ENCODE measurements around the gene PRKCQ. TPM values are rescaled to one million over a fixed set of nuclear protein-coding genes. Genes with fewer than 3 reads are reported as not detected.

PRKCQ gene
- total RNA-seq, 1 experiment from 2014 or later = 12.1 TPM

- H2AK5ac ChIP-seq (ENCODE audit: insufficient read length, low read length) = no peak overlapping the region
- H3K56ac ChIP-seq (ENCODE audit: insufficient read length, low read depth, low read length) = no peak overlapping the region
- H2BK120ac ChIP-seq (ENCODE audit: low read depth, low read length, poor library complexity, severe bottlenecking) = no peak overlapping the region
- WGBS (ENCODE audit: extremely low coverage, insufficient read length, low lambda C conversion rate) = no CpG with 5 or more reads among the region's 3 CpGs
- H3T11ph ChIP-seq (ENCODE audit: low read length) = no peak overlapping the region
- no peak overlapping the region for H3K4me3 Mint-ChIP-seq
- no peak overlapping the region for H3K27ac ChIP-seq (ENCODE audit: insufficient read length, low read depth, low read length)
- no peaks in the 10 kb centered on the region; the same call in 1 of the 2 replicates for H3K4me1 ChIP-seq (ENCODE audit: insufficient read depth, low read length)
- no peaks in the 10 kb centered on the region for H3K36me3 Mint-ChIP-seq (ENCODE audit: insufficient read depth in 1 of 3, low read depth in 3 of 3)
- H3K79me1 ChIP-seq (ENCODE audit: insufficient read depth, low read depth, low read length, poor library complexity, severe bottlenecking) = no peaks in the 10 kb centered on the region
- no peaks in the 10 kb centered on the region for H3K9me3 Mint-ChIP-seq
- DNase-seq = no peak
- H2BK12ac ChIP-seq (ENCODE audit: insufficient read length, low read depth, low read length) = no peak overlapping the region
- no peak overlapping the region for H2BK15ac ChIP-seq (ENCODE audit: low read depth, low read length)
- no peak overlapping the region for H2AFZ ChIP-seq (ENCODE audit: low read length)
- peaks cover 3% of the 10 kb centered on the region for H4K20me1 ChIP-seq (ENCODE audit: control insufficient read depth, insufficient read depth, insufficient read length)
- no peaks in the 10 kb centered on the region for H3K23me2 ChIP-seq (ENCODE audit: insufficient read length, low read depth, low read length, poor library complexity, severe bottlenecking)
- no peak overlapping the region for H3K4me2 ChIP-seq (ENCODE audit: insufficient read depth, insufficient read length, low read length)
- H2BK5ac ChIP-seq (ENCODE audit: insufficient read length, low read length) = no peak overlapping the region
- no peaks in the 10 kb centered on the region for H3K9me3 ChIP-seq (ENCODE audit: control insufficient read depth, low read depth, low read length)
- no peak overlapping the region for H4K5ac ChIP-seq (ENCODE audit: insufficient read length, low read depth, low read length)
- no peak overlapping the region for H3K9ac ChIP-seq (ENCODE audit: extremely low read depth, insufficient read length, low read length)
- H3K79me2 ChIP-seq (ENCODE audit: insufficient read depth, low read length) = no peaks in the 10 kb centered on the region
- H3K4ac ChIP-seq (ENCODE audit: low read depth, low read length) = no peak overlapping the region
- H3K27me3 ChIP-seq (ENCODE audit: insufficient read depth, low read length) = no peaks in the 10 kb centered on the region
- no peak for TF ChIP-seq CTCF (conservative IDR thresholded peaks at IDR 0.05)
- peaks cover 7% of the 10 kb centered on the region in 2 experiments for H3K4me1 Mint-ChIP-seq
- H4K91ac ChIP-seq (ENCODE audit: insufficient read length, low read depth, low read length) = no peak overlapping the region
- no peak overlapping the region for H3K18ac ChIP-seq (ENCODE audit: insufficient read length, low read depth, low read length)
- H2BK20ac ChIP-seq (ENCODE audit: low read depth, low read length, poor library complexity, severe bottlenecking) = no peak overlapping the region
- H3K23ac ChIP-seq (ENCODE audit: insufficient read length, low read depth, low read length) = no peak overlapping the region
- no peak overlapping the region for H3K14ac ChIP-seq (ENCODE audit: insufficient read depth, low read length)
- H3K27me3 Mint-ChIP-seq (ENCODE audit: low read depth) = no peaks in the 10 kb centered on the region
- H3K27ac Mint-ChIP-seq = no peak overlapping the region
- H4K8ac ChIP-seq (replicated peaks; ENCODE audit: insufficient read length, low read depth, low read length) = no peak overlapping the region
Observed at GRCh38 chr10:6411436-6411835, 168.6 kb downstream of the PRKCQ start.
